ENCODE results near the gene MFAP2.

MFAP2 gene

DNA sequence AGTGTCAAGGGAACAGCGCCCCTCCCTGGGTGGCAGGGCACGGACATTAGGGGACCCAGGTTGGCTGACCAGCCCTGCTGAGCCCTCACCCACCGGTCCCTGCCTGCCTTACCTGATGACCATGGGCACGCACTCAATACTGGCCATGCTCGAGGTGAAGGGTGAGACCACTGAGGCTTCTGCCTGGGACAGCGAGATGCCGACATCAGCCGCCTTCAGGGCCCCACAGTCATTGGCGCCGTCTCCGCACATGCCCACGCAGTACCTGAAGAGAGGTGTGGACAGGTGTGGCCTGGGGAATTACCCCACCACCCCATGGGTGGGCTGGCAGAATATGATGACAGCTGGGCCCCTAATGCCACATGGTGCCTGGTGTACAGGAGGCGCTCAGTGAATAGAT is 7.8 kb upstream of the MFAP2 start:
- Histone ChIP-seq H3K4me1 (ENCODE audit: control insufficient read depth, insufficient read depth, low read length) (no peaks in the 10 kb centered on the region), H3K9me3 (ENCODE audit: control insufficient read depth, insufficient read depth, low read depth, low read length) (no peaks in the 10 kb centered on the region), H3K27ac (ENCODE audit: extremely low read depth, low read depth, low read length) (no peak overlapping the region), H3K36me3 (ENCODE audit: control insufficient read depth in 2 of 2, insufficient read depth in 1 of 2, low read length in 2 of 2) (peaks cover 0 to 69% of the 10 kb centered on the region in 2 experiments; a peak in 2 of 3 replicates), H3K4me3 (ENCODE audit: low read depth, low read length) (no peak overlapping the region)
- CTCF ChIA-PET = interaction anchor here (1.7 to 3.5 kb wide), 2 partner anchors 12 to 22 kb away, joined by 13 to 15 read pairs; no protein-coding TSS in a partner anchor
- POLR2A ChIA-PET = no interaction called here
- TF ChIP-seq, protein P1, sequence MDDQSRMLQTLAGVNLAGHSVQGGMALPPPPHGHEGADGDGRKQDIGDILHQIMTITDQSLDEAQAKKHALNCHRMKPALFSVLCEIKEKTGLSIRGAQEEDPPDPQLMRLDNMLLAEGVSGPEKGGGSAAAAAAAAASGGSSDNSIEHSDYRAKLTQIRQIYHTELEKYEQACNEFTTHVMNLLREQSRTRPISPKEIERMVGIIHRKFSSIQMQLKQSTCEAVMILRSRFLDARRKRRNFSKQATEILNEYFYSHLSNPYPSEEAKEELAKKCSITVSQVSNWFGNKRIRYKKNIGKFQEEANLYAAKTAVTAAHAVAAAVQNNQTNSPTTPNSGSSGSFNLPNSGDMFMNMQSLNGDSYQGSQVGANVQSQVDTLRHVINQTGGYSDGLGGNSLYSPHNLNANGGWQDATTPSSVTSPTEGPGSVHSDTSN (CRISPR knock-in tag; IDR thresholded peaks at IDR 0.05) = no peak
- TF ChIP-seq ZNF362 (tag by site-specific recombination; IDR thresholded peaks at IDR 0.05) (no peak), ZNF416 (tag by site-specific recombination; IDR thresholded peaks at IDR 0.05) (no peak), ZNF2 (tag by site-specific recombination; IDR thresholded peaks at IDR 0.05) (no peak), ZBTB8A (tag by site-specific recombination; IDR thresholded peaks at IDR 0.05) (no peak), ZNF10 (tag by site-specific recombination; IDR thresholded peaks at IDR 0.05) (no peak), SP7 (tag by site-specific recombination; IDR thresholded peaks at IDR 0.05) (no peak)

GRCh38 chr1:16986962-16987361 is 6.5 kb upstream of the MFAP2 start:
- ChIA-PET CTCF (interaction anchor here (0.6 to 3.5 kb wide), 12 partner anchors 11 to 336 kb away, joined by 3 to 15 read pairs (median 4); no protein-coding TSS in a partner anchor), POLR2A (interaction anchor here (1.0 kb wide), 1 partner anchor 9 kb away, joined by 3 read pairs; no protein-coding TSS in a partner anchor)
- H3K9me3 ChIP-seq (ENCODE audit: control insufficient read depth, insufficient read depth, low read depth, low read length) = no peaks in the 10 kb centered on the region
- no peak overlapping the region for H3K4me3 ChIP-seq (ENCODE audit: low read depth, low read length)
- H3K4me1 ChIP-seq (ENCODE audit: control insufficient read depth, insufficient read depth, low read length) = no peaks in the 10 kb centered on the region
- no peak for TF ChIP-seq ZNF37A (tag by site-specific recombination; IDR thresholded peaks at IDR 0.05)
- peak; percentile 50 for TF ChIP-seq CTCF (tag by site-specific recombination; IDR thresholded peaks at IDR 0.05)
- no peak for TF ChIP-seq ZNF610 (tag by site-specific recombination; IDR thresholded peaks at IDR 0.05; ENCODE audit: borderline replicate concordance)
- no peak overlapping the region for H3K27ac ChIP-seq (ENCODE audit: extremely low read depth, low read depth, low read length)
- H3K36me3 ChIP-seq (ENCODE audit: control insufficient read depth in 2 of 2, insufficient read depth in 1 of 2, low read length in 2 of 2) = peaks cover 0 to 60% of the 10 kb centered on the region in 2 experiments; a peak in 2 of 3 replicates

DNA sequence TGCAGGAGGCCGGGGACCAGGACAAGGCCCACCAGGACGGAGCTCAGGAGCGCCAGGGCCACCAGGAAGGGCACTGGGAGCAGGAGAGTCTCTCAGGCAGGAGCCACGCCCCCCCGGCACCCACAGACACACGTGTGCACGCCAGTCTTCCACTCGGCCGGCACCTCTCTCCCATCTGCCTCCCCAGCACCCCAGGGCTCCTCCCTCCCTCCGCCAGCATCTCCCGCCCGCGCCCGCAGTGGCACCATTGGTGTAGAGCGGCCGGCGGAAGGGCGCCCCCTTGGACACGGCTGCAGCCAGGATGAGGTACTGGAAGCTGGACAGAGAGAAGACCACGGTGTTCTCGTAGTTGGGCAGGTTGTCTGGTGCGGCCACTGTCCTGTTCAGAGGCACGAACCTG is 6.1 kb upstream of the MFAP2 start:
- H3K36me3 ChIP-seq (ENCODE audit: control insufficient read depth in 2 of 2, insufficient read depth in 1 of 2, low read length in 2 of 2) = peaks cover 0 to 56% of the 10 kb centered on the region in 2 experiments; a peak in 2 of 3 replicates
- no peaks in the 10 kb centered on the region for H3K4me1 ChIP-seq (ENCODE audit: control insufficient read depth, insufficient read depth, low read length)
- H3K27ac ChIP-seq (ENCODE audit: extremely low read depth, low read depth, low read length) = no peak overlapping the region
- no peaks in the 10 kb centered on the region for H3K9me3 ChIP-seq (ENCODE audit: control insufficient read depth, insufficient read depth, low read depth, low read length)
- H3K4me3 ChIP-seq (ENCODE audit: low read depth, low read length) = no peak overlapping the region
- TF ChIP-seq ZNF280C (tag by site-specific recombination; IDR thresholded peaks at IDR 0.05) (no peak), ZNF112 (tag by site-specific recombination; IDR thresholded peaks at IDR 0.05) (no peak), ZNF692 (tag by site-specific recombination; IDR thresholded peaks at IDR 0.05) (no peak)
- CTCF ChIA-PET = interaction anchor here (0.6 to 3.5 kb wide), 11 partner anchors 11 to 336 kb away, joined by 3 to 15 read pairs (median 5); no protein-coding TSS in a partner anchor
- POLR2A ChIA-PET = interaction anchor here (1.0 to 1.7 kb wide), 2 partner anchors 8 to 35 kb away, joined by 3 read pairs; no protein-coding TSS in a partner anchor

Data from HEK293 (cell line).